Stimulated activated naive CD8-positive, alpha-beta T cell treated with anti-CD3 and anti-CD28 coated beads, Interleukin-15, Interleukin-2, amounts not matched to agents 100 ng/mL and 50 ng/mL, for 24 hours (primary cell): ENCODE measurements around the gene RBM10.
"Not testable (repeated sequence)": the region's sequence is repeated elsewhere in the genome, so short reads cannot be mapped to it uniquely, and the experiment has no call there.

Source experiments
- H3K27ac Mint-ChIP-seq: one replicate; pipeline ENCODE4 v1.8.0; 2021; ENCODE audit warnings: mild to moderate bottlenecking, mixed read lengths
- H3K27me3 Mint-ChIP-seq: one replicate; pipeline ENCODE4 v1.8.0; 2021; ENCODE audit warnings: mixed read lengths
- H3K36me3 Mint-ChIP-seq: one replicate; pipeline ENCODE4 v1.8.0; 2021; ENCODE audit warnings: low read depth, mixed read lengths
- H3K4me1 Mint-ChIP-seq: one replicate; pipeline ENCODE4 v1.8.0; 2021; ENCODE audit warnings: low read depth, mixed read lengths
- H3K4me3 Mint-ChIP-seq: one replicate; pipeline ENCODE4 v1.8.0; 2021; ENCODE audit warnings: mild to moderate bottlenecking, mixed read lengths
- H3K9me3 Mint-ChIP-seq: one replicate; pipeline ENCODE4 v1.8.0; 2021; ENCODE audit warnings: mixed read lengths

RBM10 gene, protein sequence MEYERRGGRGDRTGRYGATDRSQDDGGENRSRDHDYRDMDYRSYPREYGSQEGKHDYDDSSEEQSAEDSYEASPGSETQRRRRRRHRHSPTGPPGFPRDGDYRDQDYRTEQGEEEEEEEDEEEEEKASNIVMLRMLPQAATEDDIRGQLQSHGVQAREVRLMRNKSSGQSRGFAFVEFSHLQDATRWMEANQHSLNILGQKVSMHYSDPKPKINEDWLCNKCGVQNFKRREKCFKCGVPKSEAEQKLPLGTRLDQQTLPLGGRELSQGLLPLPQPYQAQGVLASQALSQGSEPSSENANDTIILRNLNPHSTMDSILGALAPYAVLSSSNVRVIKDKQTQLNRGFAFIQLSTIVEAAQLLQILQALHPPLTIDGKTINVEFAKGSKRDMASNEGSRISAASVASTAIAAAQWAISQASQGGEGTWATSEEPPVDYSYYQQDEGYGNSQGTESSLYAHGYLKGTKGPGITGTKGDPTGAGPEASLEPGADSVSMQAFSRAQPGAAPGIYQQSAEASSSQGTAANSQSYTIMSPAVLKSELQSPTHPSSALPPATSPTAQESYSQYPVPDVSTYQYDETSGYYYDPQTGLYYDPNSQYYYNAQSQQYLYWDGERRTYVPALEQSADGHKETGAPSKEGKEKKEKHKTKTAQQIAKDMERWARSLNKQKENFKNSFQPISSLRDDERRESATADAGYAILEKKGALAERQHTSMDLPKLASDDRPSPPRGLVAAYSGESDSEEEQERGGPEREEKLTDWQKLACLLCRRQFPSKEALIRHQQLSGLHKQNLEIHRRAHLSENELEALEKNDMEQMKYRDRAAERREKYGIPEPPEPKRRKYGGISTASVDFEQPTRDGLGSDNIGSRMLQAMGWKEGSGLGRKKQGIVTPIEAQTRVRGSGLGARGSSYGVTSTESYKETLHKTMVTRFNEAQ

GRCh38 chrX:47144626-47145394, at the start of gene RBM10, which contains the start of gene NDUFB11:
Gene RBM10, plus strand, starts transcription at chrX:47145221. Its CDS starts 2,261 bp downstream, at chrX:47147482.
Gene NDUFB11, minus strand, starts transcription at chrX:47144702. Its CDS starts 23 bp downstream, at chrX:47144679.
- peaks cover 32% of the 10 kb centered on the region for H3K4me1 Mint-ChIP-seq
- peak within 1 kb of the TSS; percentile 99 for H3K27ac Mint-ChIP-seq

DNA sequence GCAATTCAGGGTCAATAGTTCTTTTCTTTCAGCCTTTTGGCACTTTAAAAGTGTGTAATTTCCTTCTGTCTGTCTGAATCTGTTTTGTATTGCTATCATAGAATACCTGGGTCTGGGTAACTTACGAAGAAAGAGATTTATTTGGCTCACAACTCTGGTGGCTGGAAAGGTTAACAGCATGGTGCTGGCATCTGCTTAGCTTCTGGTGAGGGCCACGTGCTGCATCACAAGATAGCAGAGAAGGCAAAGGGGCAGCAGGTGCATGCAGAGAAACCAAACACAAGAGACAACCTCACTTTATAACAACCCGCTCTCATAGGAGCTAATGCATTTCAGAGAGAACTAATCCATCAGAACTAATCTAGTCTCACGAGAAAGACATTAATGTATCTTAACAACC, 48.0 kb upstream of the RBM10 start:
- Mint-ChIP-seq H3K36me3 (no peaks in the 10 kb centered on the region), H3K9me3 (no peaks in the 10 kb centered on the region), H3K4me3 (no peak overlapping the region), H3K4me1 (no peaks in the 10 kb centered on the region), H3K27me3 (no peaks in the 10 kb centered on the region), H3K27ac (no peak overlapping the region)

More at GRCh38 chrX:47144626-47145394, at the start of gene RBM10, which contains the start of gene NDUFB11:
- Mint-ChIP-seq H3K36me3 (peaks cover 38% of the 10 kb centered on the region), H3K4me3 (peak within 1 kb of the TSS; percentile 98), H3K27me3 (no peaks in the 10 kb centered on the region), H3K9me3 (no peaks in the 10 kb centered on the region)

DNA sequence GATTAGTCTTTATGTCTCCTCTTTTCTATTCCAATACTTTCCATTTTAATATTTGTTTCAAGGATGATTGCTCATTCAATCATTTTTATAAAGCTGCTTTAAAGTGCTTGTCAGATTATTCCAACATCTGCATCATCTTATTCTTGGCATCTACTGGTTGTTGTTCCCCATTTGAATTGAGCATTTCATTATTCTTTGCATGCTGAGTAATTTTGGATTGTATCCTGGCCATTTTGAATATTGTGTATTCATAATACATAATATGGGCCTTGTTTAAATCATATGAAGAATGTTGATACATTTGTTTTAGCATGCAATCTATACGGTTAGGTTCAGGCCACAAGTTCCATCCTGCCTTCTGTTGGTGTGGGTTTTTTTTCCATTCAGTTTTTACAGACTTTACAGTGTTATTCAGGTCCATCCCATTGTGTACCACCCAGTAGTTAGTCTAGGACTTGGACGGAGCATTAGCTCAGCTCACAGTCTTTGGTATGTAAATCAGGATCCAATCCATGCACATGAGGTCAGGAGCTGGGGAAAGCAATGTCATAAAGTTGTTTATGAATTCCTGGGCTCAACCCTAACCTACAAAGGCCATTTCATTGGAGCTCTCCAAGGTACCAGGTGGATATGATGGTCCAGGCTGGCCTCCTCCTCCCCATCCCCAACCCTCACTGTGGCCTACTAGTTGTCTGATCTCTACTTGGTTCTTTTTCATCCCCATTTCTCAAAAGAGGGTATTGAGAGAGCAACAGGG, 46.5 kb upstream of the RBM10 start:
- no peaks in the 10 kb centered on the region for H3K9me3 Mint-ChIP-seq
- H3K4me1 Mint-ChIP-seq: no peaks in the 10 kb centered on the region
- H3K36me3 Mint-ChIP-seq: no peaks in the 10 kb centered on the region
- no peak overlapping the region for H3K27ac Mint-ChIP-seq
- no peak overlapping the region for H3K4me3 Mint-ChIP-seq
- H3K27me3 Mint-ChIP-seq: no peaks in the 10 kb centered on the region

DNA sequence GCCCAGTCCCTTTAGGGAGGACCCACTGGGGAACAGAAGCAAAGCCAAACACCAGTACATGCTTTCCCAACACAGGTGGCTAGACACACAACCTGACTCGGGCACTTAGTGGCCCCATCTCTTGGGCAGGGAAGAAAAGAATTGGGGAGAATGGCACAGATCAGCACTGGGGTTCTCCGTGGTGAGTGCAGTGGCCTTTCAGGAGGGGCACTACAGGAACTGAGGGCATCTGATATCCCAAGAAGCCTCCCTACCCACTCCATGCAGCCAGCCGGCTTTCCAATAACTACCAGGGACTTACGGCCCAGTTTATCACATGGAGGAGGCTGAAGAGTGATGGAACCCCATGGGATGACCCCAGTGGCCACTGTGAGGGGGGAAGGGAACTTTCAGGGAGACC, 43.8 kb upstream of the RBM10 start:
- Mint-ChIP-seq H3K27me3 (no peaks in the 10 kb centered on the region), H3K9me3 (no peaks in the 10 kb centered on the region), H3K4me1 (no peaks in the 10 kb centered on the region), H3K4me3 (no peak overlapping the region), H3K27ac (no peak overlapping the region), H3K36me3 (no peaks in the 10 kb centered on the region)

DNA sequence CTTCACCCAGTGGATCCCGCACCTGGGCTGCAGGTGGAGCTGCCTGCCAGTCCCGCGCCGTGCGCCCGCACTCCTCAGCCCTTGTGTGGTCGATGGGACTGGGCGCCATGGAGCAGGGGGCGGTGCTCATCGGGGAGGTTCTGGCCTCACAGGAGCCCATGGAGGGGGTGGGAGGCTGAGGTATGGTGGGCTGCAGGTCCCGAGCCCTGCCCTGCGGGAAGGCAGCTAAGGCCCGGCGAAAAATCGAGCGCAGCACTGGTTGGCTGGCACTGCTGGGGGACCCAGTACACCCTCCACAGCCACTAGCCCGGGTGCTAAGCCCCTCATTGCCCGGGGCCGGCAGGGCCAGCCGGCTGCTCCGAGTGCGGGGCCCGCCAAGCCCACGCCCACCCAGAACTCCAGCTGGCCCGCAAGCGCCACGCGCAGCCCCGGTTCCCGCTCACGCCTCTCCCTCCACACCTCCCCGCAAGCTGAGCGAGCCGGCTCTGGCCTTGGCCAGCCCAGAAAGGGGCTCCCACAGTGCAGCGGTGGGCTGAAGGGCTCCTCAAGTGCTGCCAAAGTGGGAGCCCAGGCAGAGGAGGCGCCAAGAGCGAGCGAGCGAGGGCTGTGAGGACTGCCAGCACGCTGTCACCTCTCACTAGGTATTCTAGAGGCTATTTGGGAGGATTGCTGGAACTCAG, 33.9 kb upstream of the RBM10 start:
- not testable (repeated sequence) for H3K4me1 Mint-ChIP-seq, H3K4me3 Mint-ChIP-seq, H3K27ac Mint-ChIP-seq, H3K27me3 Mint-ChIP-seq, H3K36me3 Mint-ChIP-seq, H3K9me3 Mint-ChIP-seq

- no peaks in the 10 kb centered on the region for H3K9me3 Mint-ChIP-seq
- H3K4me3 Mint-ChIP-seq: no peak overlapping the region
- H3K4me1 Mint-ChIP-seq: no peaks in the 10 kb centered on the region
- no peak overlapping the region for H3K27ac Mint-ChIP-seq
- H3K36me3 Mint-ChIP-seq: no peaks in the 10 kb centered on the region
- H3K27me3 Mint-ChIP-seq: no peaks in the 10 kb centered on the region
These were observed 32.6 kb upstream of the RBM10 start for GRCh38 chrX:47112316-47112954.

- H3K27me3 Mint-ChIP-seq, H3K9me3 Mint-ChIP-seq, H3K27ac Mint-ChIP-seq, H3K4me3 Mint-ChIP-seq, H3K4me1 Mint-ChIP-seq, H3K36me3 Mint-ChIP-seq: not testable (repeated sequence)
These were observed 28.4 kb upstream of the RBM10 start for GRCh38 chrX:47116551-47117110.

GRCh38 chrX:47124466-47124865, 20.6 kb upstream of the RBM10 start:
- not testable (repeated sequence) for H3K9me3 Mint-ChIP-seq, H3K27me3 Mint-ChIP-seq, H3K4me3 Mint-ChIP-seq, H3K4me1 Mint-ChIP-seq, H3K27ac Mint-ChIP-seq, H3K36me3 Mint-ChIP-seq

DNA sequence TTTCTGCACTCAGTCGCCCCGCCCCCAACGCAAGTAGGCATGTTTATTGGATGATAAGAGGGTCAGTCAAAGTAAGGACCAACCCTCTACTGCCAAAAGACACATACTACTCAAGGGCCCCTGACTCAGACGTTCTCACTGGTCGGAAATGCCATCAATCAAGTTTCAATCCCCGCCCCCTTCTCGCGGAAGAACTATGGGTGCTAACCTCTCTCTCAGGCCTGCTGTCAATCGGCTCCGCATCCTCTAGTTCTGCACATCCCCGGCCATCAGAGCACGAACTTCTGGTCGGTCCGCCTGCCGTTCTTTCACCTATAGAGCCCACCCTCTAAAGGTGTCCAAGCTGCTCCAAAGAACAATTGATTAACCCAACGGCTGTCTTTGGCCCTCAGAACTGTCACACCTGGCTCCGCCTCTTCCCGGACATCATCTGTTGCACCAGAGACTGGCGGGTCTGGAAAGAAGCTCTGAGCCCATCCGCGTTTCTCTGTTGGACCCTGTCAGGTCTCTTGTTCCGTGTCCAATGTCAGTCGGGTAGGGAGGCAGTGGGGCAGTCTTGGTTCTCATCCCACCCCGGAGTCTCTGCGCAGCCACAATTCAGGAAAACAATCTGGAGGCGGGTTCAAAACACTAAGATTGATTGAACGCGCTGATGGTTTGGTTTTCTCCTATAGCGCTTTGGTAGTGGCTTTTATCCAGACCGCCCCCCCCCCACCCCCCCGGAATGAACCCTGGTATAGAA, 15.7 kb upstream of the RBM10 start:
- Mint-ChIP-seq H3K9me3 (no peaks in the 10 kb centered on the region), H3K36me3 (no peaks in the 10 kb centered on the region), H3K27ac (peak overlapping the region; percentile 93), H3K4me3 (peak overlapping the region; percentile 92), H3K27me3 (no peaks in the 10 kb centered on the region), H3K4me1 (peaks cover 10% of the 10 kb centered on the region)

GRCh38 chrX:47129899-47130358, 15.1 kb upstream of the RBM10 start:
- H3K9me3 Mint-ChIP-seq: no peaks in the 10 kb centered on the region
- no peak overlapping the region for H3K27ac Mint-ChIP-seq
- peaks cover 10% of the 10 kb centered on the region for H3K4me1 Mint-ChIP-seq
- H3K27me3 Mint-ChIP-seq: no peaks in the 10 kb centered on the region
- H3K36me3 Mint-ChIP-seq: no peaks in the 10 kb centered on the region
- H3K4me3 Mint-ChIP-seq: peak overlapping the region; percentile 92

DNA sequence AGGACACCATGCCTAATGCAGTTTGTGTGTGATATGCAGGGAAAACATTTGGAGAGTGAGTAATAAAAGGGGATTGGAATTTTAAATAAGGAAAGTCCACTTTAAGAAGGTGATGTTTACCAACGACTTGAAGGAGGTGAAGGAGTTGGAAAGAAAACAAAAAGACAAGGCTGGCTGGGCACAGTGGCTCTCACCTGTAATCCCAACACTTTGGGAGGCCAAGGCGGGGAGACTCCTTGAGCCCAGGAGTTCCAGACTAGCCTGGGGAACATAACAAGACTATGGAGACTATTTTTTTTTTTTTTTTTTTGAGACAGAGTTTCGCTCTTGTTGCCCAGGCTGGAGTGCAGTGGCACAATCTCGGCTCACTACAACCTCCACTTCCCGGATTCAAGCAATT, 11.5 kb upstream of the RBM10 start:
- Mint-ChIP-seq H3K36me3 (no peaks in the 10 kb centered on the region), H3K4me3 (no peak overlapping the region), H3K9me3 (no peaks in the 10 kb centered on the region), H3K27me3 (no peaks in the 10 kb centered on the region), H3K27ac (no peak overlapping the region), H3K4me1 (peaks cover 7% of the 10 kb centered on the region)

DNA sequence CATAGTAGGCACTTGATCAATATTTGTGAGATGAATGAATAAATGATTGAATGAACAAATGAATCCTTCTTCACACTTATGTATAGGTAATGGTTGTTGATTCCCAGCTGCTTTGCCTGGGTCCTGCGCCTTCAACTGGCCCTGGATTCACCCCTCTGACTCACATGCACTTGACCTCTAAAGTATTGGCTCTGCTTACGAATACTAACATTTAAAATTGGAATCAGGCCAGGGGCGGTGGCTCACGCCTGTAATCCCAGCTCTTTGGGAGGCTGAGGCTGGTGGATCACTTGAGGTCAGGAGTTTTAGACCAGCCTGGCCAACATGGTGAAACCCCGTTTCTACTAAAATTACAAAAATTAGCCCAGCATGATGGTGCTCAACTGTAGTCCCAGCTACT, 9.4 kb upstream of the RBM10 start:
- not testable (repeated sequence) for H3K4me1 Mint-ChIP-seq, H3K4me3 Mint-ChIP-seq, H3K36me3 Mint-ChIP-seq, H3K27me3 Mint-ChIP-seq, H3K27ac Mint-ChIP-seq, H3K9me3 Mint-ChIP-seq
